Osteocyte (in vitro differentiated cells): ENCODE data around the gene WDR59. TPM values are rescaled to one million over a fixed set of nuclear protein-coding genes. Genes with fewer than 3 reads are reported as not detected.

Source experiments
- DNase-seq: peaks from one replicate; pipeline ENCODE4 v3.0.0; 2021; ENCODE audit warnings: mixed read lengths; ENCODE audit not compliant: unreplicated experiment; ENCODE audit errors: extremely low spot score
- H3K27ac Mint-ChIP-seq: one replicate; pipeline ENCODE4 v1.8.0; 2021; ENCODE audit warnings: mild to moderate bottlenecking, mixed read lengths; ENCODE audit not compliant: unreplicated experiment
- H3K27me3 Mint-ChIP-seq: one replicate; pipeline ENCODE4 v1.8.0; 2021; ENCODE audit warnings: mixed read lengths; ENCODE audit not compliant: unreplicated experiment
- H3K36me3 Mint-ChIP-seq: one replicate; pipeline ENCODE4 v1.8.0; 2021; ENCODE audit warnings: mixed read lengths; ENCODE audit not compliant: unreplicated experiment
- H3K4me1 Mint-ChIP-seq: one replicate; pipeline ENCODE4 v1.8.0; 2021; ENCODE audit warnings: mixed read lengths; ENCODE audit not compliant: unreplicated experiment
- H3K4me3 Mint-ChIP-seq: one replicate; pipeline ENCODE4 v1.8.0; 2021; ENCODE audit warnings: mild to moderate bottlenecking, moderate library complexity, mixed read lengths; ENCODE audit not compliant: unreplicated experiment
- H3K9me3 Mint-ChIP-seq: one replicate; pipeline ENCODE4 v1.8.0; 2021; ENCODE audit warnings: mixed read lengths; ENCODE audit not compliant: unreplicated experiment
- CTCF ChIP-seq: fragments of 200-600 bp; sonication (generic); IDR thresholded peaks from 2 replicates; pipeline ENCODE4 v1.5.0; 2021; ENCODE audit warnings: antibody characterized with exemption, mild to moderate bottlenecking, moderate library complexity
- long read RNA-seq: library from polyadenylated mRNA; unstranded; transcript quantifications from one replicate; pipeline ENCODE4 v2.0.0, GENCODE V29; 2021
- total RNA-seq: library from RNA; stranded (reverse); gene quantifications from 2 replicates; pipeline ENCODE4 v1.2.1, GENCODE V29; 2021

WDR59 gene
- 58.8 and 63.3 TPM in 2 replicates for total RNA-seq
- long read RNA-seq, partial matches to known transcripts, result 14 of 18 reads
- long read RNA-seq, other reads (novel, unspliced or antisense), result 4 of 18 reads

- Mint-ChIP-seq H3K27me3 (no peaks in the 10 kb centered on the region), H3K36me3 (no peaks in the 10 kb centered on the region), H3K27ac (peak within 1 kb of the TSS; percentile 57), H3K9me3 (no peaks in the 10 kb centered on the region), H3K4me3 (peak within 1 kb of the TSS; percentile 87), H3K4me1 (peaks cover 4% of the 10 kb centered on the region)
- TF ChIP-seq CTCF, result no peak
- peak; percentile 99 for DNase-seq
These were observed at the start of gene WDR59 for GRCh38 chr16:74984529-74985296. Gene WDR59 (minus strand): TSS chr16:74985123. CDS start chr16:74985017, 106 bp downstream.

- Mint-ChIP-seq H3K9me3 (peaks cover 12% of the 10 kb centered on the region), H3K27ac (no peak overlapping the region), H3K36me3 (peaks cover 6% of the 10 kb centered on the region), H3K4me1 (peaks cover 4% of the 10 kb centered on the region), H3K27me3 (no peaks in the 10 kb centered on the region), H3K4me3 (no peak overlapping the region)
- no peak for DNase-seq
- TF ChIP-seq CTCF, result no peak
These were observed 47.7 kb upstream of the WDR59 start for GRCh38 chr16:75032655-75033054.

- Mint-ChIP-seq H3K9me3 (peaks cover 6% of the 10 kb centered on the region), H3K4me3 (no peak overlapping the region), H3K27ac (no peak overlapping the region), H3K36me3 (peaks cover 3% of the 10 kb centered on the region), H3K27me3 (no peaks in the 10 kb centered on the region), H3K4me1 (peaks cover 19% of the 10 kb centered on the region)
- no peak for DNase-seq
- TF ChIP-seq CTCF, result no peak
These were observed 44.9 kb upstream of the WDR59 start for GRCh38 chr16:75029854-75030253.

- DNase-seq, result no peak
- Mint-ChIP-seq H3K36me3 (peaks cover 3% of the 10 kb centered on the region), H3K4me3 (no peak overlapping the region), H3K4me1 (peaks cover 27% of the 10 kb centered on the region), H3K9me3 (peaks cover 6% of the 10 kb centered on the region), H3K27me3 (no peaks in the 10 kb centered on the region), H3K27ac (no peak overlapping the region)
- TF ChIP-seq CTCF, result no peak
These were observed 43.7 kb upstream of the WDR59 start for GRCh38 chr16:75028544-75029135.
